MCF 10A (cell line): ENCODE measurements around the gene TGIF2. TPM values are rescaled to one million over a fixed set of nuclear protein-coding genes. Genes with fewer than 3 reads are reported as not detected.

Experiments
- BruUV-seq: library from RNA; stranded (reverse); fragments of 400-500 nt; replicated peaks from 2 replicates; lab custom pipeline; 2021; lab: Mats Ljungman, UMichigan
- CTCF ChIA-PET: fragments of 300-600 bp; sonication (Branson Sonifier 250); formaldehyde crosslinking; extraction: SDS; loops from one replicate; lab custom pipeline; 2021; ENCODE audit warnings: antibody characterized with exemption, inconsistent platforms; lab: Yijun Ruan, JAX
- POLR2A ChIA-PET: fragments of 300-600, 350-650 bp; sonication (Branson Sonifier 250); formaldehyde crosslinking; extraction: SDS; loops from one replicate; lab custom pipeline; 2020; ENCODE audit warnings: antibody characterized with exemption, inconsistent platforms; lab: Yijun Ruan, JAX
- DNase-seq: peaks from one replicate; pipeline ENCODE4 v3.0.0-alpha.2; 2018; ENCODE audit not compliant: unreplicated experiment
- H3K27ac Mint-ChIP-seq: one replicate; pipeline ENCODE4 v1.8.0; 2022; ENCODE audit warnings: mild to moderate bottlenecking, low read depth, mixed read lengths; ENCODE audit not compliant: unreplicated experiment
- H3K27me3 Mint-ChIP-seq: one replicate; pipeline ENCODE4 v1.8.0; 2022; ENCODE audit warnings: mixed read lengths; ENCODE audit not compliant: insufficient read depth, unreplicated experiment
- H3K36me3 Mint-ChIP-seq: one replicate; pipeline ENCODE4 v1.8.0; 2022; ENCODE audit warnings: mild to moderate bottlenecking, moderate library complexity, mixed read lengths; ENCODE audit not compliant: insufficient read depth, unreplicated experiment
- H3K4me1 Mint-ChIP-seq: one replicate; pipeline ENCODE4 v1.8.0; 2022; ENCODE audit warnings: mixed read lengths; ENCODE audit not compliant: insufficient read depth, unreplicated experiment
- H3K4me3 Mint-ChIP-seq: one replicate; pipeline ENCODE4 v1.8.0; 2022; ENCODE audit warnings: mild to moderate bottlenecking, moderate library complexity, mixed read lengths; ENCODE audit not compliant: unreplicated experiment
- H3K9me3 Mint-ChIP-seq: one replicate; pipeline ENCODE4 v1.8.0; 2022; ENCODE audit warnings: mixed read lengths; ENCODE audit not compliant: unreplicated experiment
- CTCF ChIP-seq: fragments of 200-600 bp; IDR thresholded peaks from one replicate; pipeline ENCODE4 v1.8.0; 2022; ENCODE audit warnings: antibody characterized with exemption, mild to moderate bottlenecking; ENCODE audit not compliant: unreplicated experiment
- intact Hi-C: fragments of 100-400 bp; cut with micrococcal nuclease; formaldehyde crosslinking; loops from 2 replicates; pipeline ENCODE4 v1.14.1; 2022
- total RNA-seq: library from RNA; stranded (reverse); gene quantifications from 2 replicates; pipeline ENCODE4 v1.2.3, GENCODE V29; 2022

The TGIF2 gene
- total RNA-seq, 1 experiment from 2014 or later, result 9.7 TPM

GRCh38 chr20:36585410-36586125 lies 12.2 kb downstream of the TGIF2 start:
- POLR2A ChIA-PET, result interaction anchor here (0.5 to 3.3 kb wide), 9 partner anchors 10 to 632 kb away, joined by 3 to 20 read pairs (median 4); partner anchors contain the start of genes RAB5IF, SCAND1 and TGIF2
- H3K4me1 Mint-ChIP-seq, result peaks cover 7% of the 10 kb centered on the region
- intact Hi-C loops, result no loop called here

GRCh38 chr20:36587388-36588070 lies 14.1 kb downstream of the TGIF2 start:
- intact Hi-C loops, result no loop called here
- no peak overlapping the region for H3K27ac Mint-ChIP-seq
- H3K4me1 Mint-ChIP-seq, result peaks cover 7% of the 10 kb centered on the region
- ChIA-PET POLR2A (interaction anchor here (2.3 kb wide), 1 partner anchor 19 kb away, joined by 16 read pairs; the partner anchor contains the start of gene RAB5IF), CTCF (interaction anchor here (0.6 to 6.5 kb wide), 8 partner anchors 12 to 430 kb away, joined by 3 to 40 read pairs (median 9); partner anchors contain the start of gene RAB5IF)
- H3K9me3 Mint-ChIP-seq, result no peaks in the 10 kb centered on the region
- H3K36me3 Mint-ChIP-seq, result peaks cover 6% of the 10 kb centered on the region
- H3K4me3 Mint-ChIP-seq, result no peak overlapping the region
- no peaks in the 10 kb centered on the region for H3K27me3 Mint-ChIP-seq
- no peak for TF ChIP-seq CTCF
- no peak for DNase-seq
- BruUV-seq, result no TSS peak

More at GRCh38 chr20:36585410-36586125, 12.2 kb downstream of the TGIF2 start:
- CTCF ChIA-PET, result interaction anchor here (0.8 to 6.5 kb wide), 6 partner anchors 9 to 279 kb away, joined by 3 to 40 read pairs (median 6); partner anchors contain the start of gene RAB5IF
- no TSS peak for BruUV-seq
- H3K27ac Mint-ChIP-seq, result no peak overlapping the region
- no peak overlapping the region for H3K4me3 Mint-ChIP-seq
- H3K9me3 Mint-ChIP-seq, result no peaks in the 10 kb centered on the region
- TF ChIP-seq CTCF, result no peak
- DNase-seq, result peak; percentile 80
- no peaks in the 10 kb centered on the region for H3K27me3 Mint-ChIP-seq
- peaks cover 14% of the 10 kb centered on the region for H3K36me3 Mint-ChIP-seq

GRCh38 chr20:36591281-36591680 lies 17.9 kb downstream of the TGIF2 start:
- Mint-ChIP-seq H3K36me3 (peaks cover 7% of the 10 kb centered on the region), H3K9me3 (no peaks in the 10 kb centered on the region), H3K4me3 (no peak overlapping the region), H3K27ac (no peak overlapping the region), H3K4me1 (no peaks in the 10 kb centered on the region), H3K27me3 (no peaks in the 10 kb centered on the region)
- CTCF ChIA-PET, result interaction anchor here (0.6 to 6.9 kb wide), 9 partner anchors 14 to 407 kb away, joined by 3 to 58 read pairs (median 10); partner anchors contain the start of gene RAB5IF
- intact Hi-C loops, result no loop called here
- POLR2A ChIA-PET, result interaction anchor here (1.5 to 9.1 kb wide), 2 partner anchors 13 to 14 kb away, joined by 3 to 67 read pairs; partner anchors contain the start of gene RAB5IF
- no peak for DNase-seq
- no peak for TF ChIP-seq CTCF
- BruUV-seq, result no TSS peak
